GM12891 (cell line): ENCODE data around the gene ZIM2.

Experiments used
- POLR2AphosphoS5 ChIP-seq: IDR thresholded peaks from 2 replicates; pipeline ENCODE4 v1.6.1; 2011; ENCODE audit warnings: low read depth, low read length, control low read depth
- TAF1 ChIP-seq: IDR thresholded peaks from 2 replicates; pipeline ENCODE4 v1.6.1; 2011; ENCODE audit warnings: low read depth, low read length, control low read depth

DNA sequence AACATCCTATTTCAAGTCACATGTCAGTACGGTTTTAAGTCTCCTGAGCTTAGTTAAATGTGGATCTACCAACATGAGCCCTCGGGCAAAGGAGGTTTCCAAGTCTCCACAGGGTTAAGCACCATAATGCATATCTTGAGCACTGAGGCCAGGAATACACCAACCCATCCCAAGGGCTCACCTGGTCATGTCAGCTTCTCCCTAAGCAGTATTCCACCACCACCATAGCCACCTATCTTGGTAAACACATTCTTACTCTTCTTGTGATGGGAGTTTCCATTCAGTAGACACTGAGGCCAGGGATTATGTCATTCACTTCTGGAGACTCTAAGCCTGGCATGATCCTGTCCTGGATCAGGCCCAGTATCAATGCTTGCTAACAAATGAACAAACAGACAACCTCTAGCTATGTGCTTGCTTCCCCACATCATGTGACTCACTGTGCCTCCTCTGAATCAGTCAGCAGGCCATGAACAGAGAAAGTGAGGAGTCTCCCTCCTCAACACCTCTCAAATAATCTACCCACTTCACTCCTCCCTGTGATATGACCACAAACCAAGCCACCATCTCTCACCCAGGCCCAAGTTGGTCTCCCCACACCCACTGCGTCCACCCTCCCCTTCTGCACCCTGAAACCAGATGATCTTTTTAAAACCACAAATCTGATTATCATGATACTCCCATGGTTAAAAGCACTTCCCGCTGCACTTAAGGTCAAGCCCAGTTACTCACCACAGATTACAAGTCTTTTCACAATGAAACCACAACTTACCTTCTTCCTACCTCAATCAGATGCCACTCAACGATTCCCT lies 5.8 kb downstream of the ZIM2 start:
- TF ChIP-seq POLR2AphosphoS5 (no peak), TAF1 (no peak)
